K562 (cell line): Measurements from ENCODE around the gene AKT3.

ENCODE experiments used
- CTCF ChIP-seq, 3 experiments: IDR thresholded peaks in 2 of 3; conservative IDR thresholded peaks in 1 of 3; 2 replicates each; pipeline ENCODE4 v1.5.1; 2011 to 2012; ENCODE audit warnings: low read length in 3 of 3, mild to moderate bottlenecking in 3 of 3, control low read depth in 2 of 3, improper control_type of control experiment in 1 of 3, inconsistent platforms in 1 of 3, low read depth in 1 of 3, mixed read lengths in 1 of 3, moderate library complexity in 1 of 3; ENCODE audit not compliant: insufficient read depth in 2 of 3
- EP300 ChIP-seq: IDR thresholded peaks from 2 replicates; pipeline ENCODE4 v1.6.1; 2012; ENCODE audit warnings: low read length, improper control_type of control experiment
- KAT7 ChIP-seq: sonication (generic); formaldehyde crosslinking; IDR thresholded peaks from 2 replicates; pipeline ENCODE4 v1.8.0; 2022; ENCODE audit warnings: missing genetic modification reagents, mild to moderate bottlenecking, borderline replicate concordance
- NFYB ChIP-seq: IDR thresholded peaks from 2 replicates; pipeline ENCODE4 v1.6.1; 2011; ENCODE audit warnings: mild to moderate bottlenecking, moderate library complexity; ENCODE audit not compliant: insufficient read length; ENCODE audit errors: extremely low read depth
- PHF21A ChIP-seq: fragments of 450-650 bp; IDR thresholded peaks from 2 replicates; pipeline ENCODE4 v1.6.1; 2017; ENCODE audit warnings: low read depth, borderline replicate concordance
- POLR2AphosphoS5 ChIP-seq: IDR thresholded peaks from 2 replicates; pipeline ENCODE4 v1.6.1; 2011; ENCODE audit warnings: mild to moderate bottlenecking, low read depth, low read length, moderate library complexity; ENCODE audit not compliant: control insufficient read depth, insufficient read depth
- PREB ChIP-seq: sonication (generic); formaldehyde crosslinking; IDR thresholded peaks from 2 replicates; pipeline ENCODE4 v1.8.1; 2023; ENCODE audit warnings: mild to moderate bottlenecking, missing genetic modification reagents
- RFX1 ChIP-seq: fragments of 450-650 bp; IDR thresholded peaks from 2 replicates; pipeline ENCODE4 v1.6.1; 2016; ENCODE audit warnings: mild to moderate bottlenecking, moderate library complexity
- SMAD1 ChIP-seq: fragments of 150-350 bp; IDR thresholded peaks from 2 replicates; pipeline ENCODE4 v1.6.1; 2014; ENCODE audit warnings: low read length, low read depth; ENCODE audit not compliant: partially characterized antibody
- SMARCE1 ChIP-seq: fragments of 450-650 bp; IDR thresholded peaks from 2 replicates; pipeline ENCODE4 v1.7.1; 2016; ENCODE audit warnings: mild to moderate bottlenecking
- ZNF766 ChIP-seq: fragments of 200-800 bp; sonication (Bioruptor generic); conservative IDR thresholded peaks from 2 replicates; pipeline ENCODE4 v1.6.1; 2016; ENCODE audit warnings: missing genetic modification characterization, missing compliant biosample characterization

GRCh38 chr1:243751506-243751905, 98.5 kb downstream of the AKT3 start:
- TF ChIP-seq CTCF (IDR thresholded peaks at IDR 0.05 in 2 of 3, conservative IDR thresholded peaks at IDR 0.05 in 1 of 3; ENCODE audit: insufficient read depth in 2 of 3, low read depth in 1 of 3, low read length in 3 of 3) = no peak
- TF ChIP-seq RFX1 = no peak
- TF ChIP-seq POLR2AphosphoS5 = no peak
- TF ChIP-seq SMARCE1 = no peak
- no peak for TF ChIP-seq ZNF766 (CRISPR knock-in tag)
- no peak for TF ChIP-seq EP300
- no peak for TF ChIP-seq NFYB
- no peak for TF ChIP-seq PHF21A
- TF ChIP-seq KAT7 (CRISPR knock-in tag) = no peak
- no peak for TF ChIP-seq PREB (CRISPR knock-in tag)
- TF ChIP-seq SMAD1 = no peak
